Measurements from ENCODE around the gene FOSL2. TPM values are rescaled to one million over a fixed set of nuclear protein-coding genes. Genes with fewer than 3 reads are reported as not detected.

FOSL2 gene
- total and polyA plus RNA-seq, 2 experiments from 2014 or later: 0.60 to 4.3 TPM

DNA sequence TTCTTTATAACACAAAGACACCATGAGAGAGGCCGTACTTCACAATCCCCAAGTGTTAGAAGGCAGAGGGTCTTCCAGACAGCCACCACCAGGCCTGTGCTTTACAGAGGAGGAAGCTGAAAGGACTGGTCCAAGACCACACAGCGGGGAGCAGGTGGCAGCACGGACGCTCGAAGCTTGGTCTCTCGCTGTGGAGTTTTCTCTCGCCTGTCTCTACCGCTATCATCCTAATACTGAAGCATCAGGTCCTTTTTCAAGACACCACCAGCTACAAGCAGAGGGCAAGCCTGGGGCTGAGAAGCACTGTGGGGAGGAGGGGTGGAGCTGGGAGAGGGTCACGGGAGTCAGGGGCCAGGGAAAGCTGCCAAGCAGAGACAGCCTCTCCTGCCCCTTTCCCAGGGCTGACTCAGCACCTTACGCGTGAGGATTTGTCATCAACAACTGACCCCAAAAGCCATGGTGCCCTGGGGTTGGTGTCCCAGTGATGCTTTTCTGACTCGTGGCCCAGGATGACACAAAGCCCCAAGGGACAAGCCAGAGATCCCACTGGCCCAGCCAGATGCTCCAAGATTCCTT is 31.9 kb upstream of the FOSL2 start:
- Mint-ChIP-seq H3K9me3 (no peaks in the 10 kb centered on the region), H3K27me3 (ENCODE audit: insufficient read depth, low read depth, poor library complexity) (peaks cover 8% of the 10 kb centered on the region), H3K4me1 (peaks cover 14% of the 10 kb centered on the region), H3K4me3 (no peak overlapping the region), H3K27ac (no peak overlapping the region), H3K36me3 (ENCODE audit: low read depth) (no peaks in the 10 kb centered on the region)
- no peak overlapping the region for H3K4me3 ChIP-seq
- no peaks in the 10 kb centered on the region for H3K4me1 ChIP-seq (ENCODE audit: insufficient read depth)
- TF ChIP-seq POLR2AphosphoS5 (IDR thresholded peaks at IDR 0.05; ENCODE audit: low read depth) (no peak), ZNF114 (CRISPR knock-in tag; IDR thresholded peaks at IDR 0.05) (no peak), NANOG (IDR thresholded peaks at IDR 0.05; ENCODE audit: borderline replicate concordance) (no peak), CREB1 (CRISPR knock-in tag; IDR thresholded peaks at IDR 0.05; ENCODE audit: low read depth) (no peak), ZNF331 (CRISPR knock-in tag; IDR thresholded peaks at IDR 0.05; ENCODE audit: low read depth) (no peak), STAT1 (IDR thresholded peaks at IDR 0.05; ENCODE audit: unreplicated experiment) (no peak), EZH2phosphoT487 (IDR thresholded peaks at IDR 0.05; ENCODE audit: unreplicated experiment) (no peak), EZH2 (IDR thresholded peaks at IDR 0.05; ENCODE audit: low read depth, unreplicated experiment) (no peak), JUNB (IDR thresholded peaks at IDR 0.05; ENCODE audit: unreplicated experiment) (no peak)
- TF ChIP-seq, protein P1, sequence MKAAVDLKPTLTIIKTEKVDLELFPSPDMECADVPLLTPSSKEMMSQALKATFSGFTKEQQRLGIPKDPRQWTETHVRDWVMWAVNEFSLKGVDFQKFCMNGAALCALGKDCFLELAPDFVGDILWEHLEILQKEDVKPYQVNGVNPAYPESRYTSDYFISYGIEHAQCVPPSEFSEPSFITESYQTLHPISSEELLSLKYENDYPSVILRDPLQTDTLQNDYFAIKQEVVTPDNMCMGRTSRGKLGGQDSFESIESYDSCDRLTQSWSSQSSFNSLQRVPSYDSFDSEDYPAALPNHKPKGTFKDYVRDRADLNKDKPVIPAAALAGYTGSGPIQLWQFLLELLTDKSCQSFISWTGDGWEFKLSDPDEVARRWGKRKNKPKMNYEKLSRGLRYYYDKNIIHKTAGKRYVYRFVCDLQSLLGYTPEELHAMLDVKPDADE (IDR thresholded peaks at IDR 0.05): no peak
- TF ChIP-seq, protein P2, sequence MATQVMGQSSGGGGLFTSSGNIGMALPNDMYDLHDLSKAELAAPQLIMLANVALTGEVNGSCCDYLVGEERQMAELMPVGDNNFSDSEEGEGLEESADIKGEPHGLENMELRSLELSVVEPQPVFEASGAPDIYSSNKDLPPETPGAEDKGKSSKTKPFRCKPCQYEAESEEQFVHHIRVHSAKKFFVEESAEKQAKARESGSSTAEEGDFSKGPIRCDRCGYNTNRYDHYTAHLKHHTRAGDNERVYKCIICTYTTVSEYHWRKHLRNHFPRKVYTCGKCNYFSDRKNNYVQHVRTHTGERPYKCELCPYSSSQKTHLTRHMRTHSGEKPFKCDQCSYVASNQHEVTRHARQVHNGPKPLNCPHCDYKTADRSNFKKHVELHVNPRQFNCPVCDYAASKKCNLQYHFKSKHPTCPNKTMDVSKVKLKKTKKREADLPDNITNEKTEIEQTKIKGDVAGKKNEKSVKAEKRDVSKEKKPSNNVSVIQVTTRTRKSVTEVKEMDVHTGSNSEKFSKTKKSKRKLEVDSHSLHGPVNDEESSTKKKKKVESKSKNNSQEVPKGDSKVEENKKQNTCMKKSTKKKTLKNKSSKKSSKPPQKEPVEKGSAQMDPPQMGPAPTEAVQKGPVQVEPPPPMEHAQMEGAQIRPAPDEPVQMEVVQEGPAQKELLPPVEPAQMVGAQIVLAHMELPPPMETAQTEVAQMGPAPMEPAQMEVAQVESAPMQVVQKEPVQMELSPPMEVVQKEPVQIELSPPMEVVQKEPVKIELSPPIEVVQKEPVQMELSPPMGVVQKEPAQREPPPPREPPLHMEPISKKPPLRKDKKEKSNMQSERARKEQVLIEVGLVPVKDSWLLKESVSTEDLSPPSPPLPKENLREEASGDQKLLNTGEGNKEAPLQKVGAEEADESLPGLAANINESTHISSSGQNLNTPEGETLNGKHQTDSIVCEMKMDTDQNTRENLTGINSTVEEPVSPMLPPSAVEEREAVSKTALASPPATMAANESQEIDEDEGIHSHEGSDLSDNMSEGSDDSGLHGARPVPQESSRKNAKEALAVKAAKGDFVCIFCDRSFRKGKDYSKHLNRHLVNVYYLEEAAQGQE (IDR thresholded peaks at IDR 0.05; ENCODE audit: unreplicated experiment): no peak
- TF ChIP-seq, protein P3, sequence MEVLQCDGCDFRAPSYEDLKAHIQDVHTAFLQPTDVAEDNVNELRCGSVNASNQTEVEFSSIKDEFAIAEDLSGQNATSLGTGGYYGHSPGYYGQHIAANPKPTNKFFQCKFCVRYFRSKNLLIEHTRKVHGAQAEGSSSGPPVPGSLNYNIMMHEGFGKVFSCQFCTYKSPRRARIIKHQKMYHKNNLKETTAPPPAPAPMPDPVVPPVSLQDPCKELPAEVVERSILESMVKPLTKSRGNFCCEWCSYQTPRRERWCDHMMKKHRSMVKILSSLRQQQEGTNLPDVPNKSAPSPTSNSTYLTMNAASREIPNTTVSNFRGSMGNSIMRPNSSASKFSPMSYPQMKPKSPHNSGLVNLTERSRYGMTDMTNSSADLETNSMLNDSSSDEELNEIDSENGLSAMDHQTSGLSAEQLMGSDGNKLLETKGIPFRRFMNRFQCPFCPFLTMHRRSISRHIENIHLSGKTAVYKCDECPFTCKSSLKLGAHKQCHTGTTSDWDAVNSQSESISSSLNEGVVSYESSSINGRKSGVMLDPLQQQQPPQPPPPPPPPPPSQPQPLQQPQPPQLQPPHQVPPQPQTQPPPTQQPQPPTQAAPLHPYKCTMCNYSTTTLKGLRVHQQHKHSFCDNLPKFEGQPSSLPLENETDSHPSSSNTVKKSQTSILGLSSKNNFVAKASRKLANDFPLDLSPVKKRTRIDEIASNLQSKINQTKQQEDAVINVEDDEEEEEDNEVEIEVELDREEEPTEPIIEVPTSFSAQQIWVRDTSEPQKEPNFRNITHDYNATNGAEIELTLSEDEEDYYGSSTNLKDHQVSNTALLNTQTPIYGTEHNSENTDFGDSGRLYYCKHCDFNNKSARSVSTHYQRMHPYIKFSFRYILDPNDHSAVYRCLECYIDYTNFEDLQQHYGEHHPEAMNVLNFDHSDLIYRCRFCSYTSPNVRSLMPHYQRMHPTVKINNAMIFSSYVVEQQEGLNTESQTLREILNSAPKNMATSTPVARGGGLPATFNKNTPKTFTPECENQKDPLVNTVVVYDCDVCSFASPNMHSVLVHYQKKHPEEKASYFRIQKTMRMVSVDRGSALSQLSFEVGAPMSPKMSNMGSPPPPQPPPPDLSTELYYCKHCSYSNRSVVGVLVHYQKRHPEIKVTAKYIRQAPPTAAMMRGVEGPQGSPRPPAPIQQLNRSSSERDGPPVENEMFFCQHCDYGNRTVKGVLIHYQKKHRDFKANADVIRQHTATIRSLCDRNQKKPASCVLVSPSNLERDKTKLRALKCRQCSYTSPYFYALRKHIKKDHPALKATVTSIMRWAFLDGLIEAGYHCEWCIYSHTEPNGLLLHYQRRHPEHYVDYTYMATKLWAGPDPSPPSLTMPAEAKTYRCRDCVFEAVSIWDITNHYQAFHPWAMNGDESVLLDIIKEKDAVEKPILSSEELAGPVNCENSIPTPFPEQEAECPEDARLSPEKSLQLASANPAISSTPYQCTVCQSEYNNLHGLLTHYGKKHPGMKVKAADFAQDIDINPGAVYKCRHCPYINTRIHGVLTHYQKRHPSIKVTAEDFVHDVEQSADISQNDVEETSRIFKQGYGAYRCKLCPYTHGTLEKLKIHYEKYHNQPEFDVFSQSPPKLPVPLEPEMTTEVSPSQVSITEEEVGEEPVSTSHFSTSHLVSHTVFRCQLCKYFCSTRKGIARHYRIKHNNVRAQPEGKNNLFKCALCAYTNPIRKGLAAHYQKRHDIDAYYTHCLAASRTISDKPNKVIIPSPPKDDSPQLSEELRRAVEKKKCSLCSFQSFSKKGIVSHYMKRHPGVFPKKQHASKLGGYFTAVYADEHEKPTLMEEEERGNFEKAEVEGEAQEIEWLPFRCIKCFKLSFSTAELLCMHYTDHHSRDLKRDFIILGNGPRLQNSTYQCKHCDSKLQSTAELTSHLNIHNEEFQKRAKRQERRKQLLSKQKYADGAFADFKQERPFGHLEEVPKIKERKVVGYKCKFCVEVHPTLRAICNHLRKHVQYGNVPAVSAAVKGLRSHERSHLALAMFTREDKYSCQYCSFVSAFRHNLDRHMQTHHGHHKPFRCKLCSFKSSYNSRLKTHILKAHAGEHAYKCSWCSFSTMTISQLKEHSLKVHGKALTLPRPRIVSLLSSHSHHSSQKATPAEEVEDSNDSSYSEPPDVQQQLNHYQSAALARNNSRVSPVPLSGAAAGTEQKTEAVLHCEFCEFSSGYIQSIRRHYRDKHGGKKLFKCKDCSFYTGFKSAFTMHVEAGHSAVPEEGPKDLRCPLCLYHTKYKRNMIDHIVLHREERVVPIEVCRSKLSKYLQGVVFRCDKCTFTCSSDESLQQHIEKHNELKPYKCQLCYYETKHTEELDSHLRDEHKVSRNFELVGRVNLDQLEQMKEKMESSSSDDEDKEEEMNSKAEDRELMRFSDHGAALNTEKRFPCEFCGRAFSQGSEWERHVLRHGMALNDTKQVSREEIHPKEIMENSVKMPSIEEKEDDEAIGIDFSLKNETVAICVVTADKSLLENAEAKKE (CRISPR knock-in tag; IDR thresholded peaks at IDR 0.05): no peak
- TF ChIP-seq, protein P4, sequence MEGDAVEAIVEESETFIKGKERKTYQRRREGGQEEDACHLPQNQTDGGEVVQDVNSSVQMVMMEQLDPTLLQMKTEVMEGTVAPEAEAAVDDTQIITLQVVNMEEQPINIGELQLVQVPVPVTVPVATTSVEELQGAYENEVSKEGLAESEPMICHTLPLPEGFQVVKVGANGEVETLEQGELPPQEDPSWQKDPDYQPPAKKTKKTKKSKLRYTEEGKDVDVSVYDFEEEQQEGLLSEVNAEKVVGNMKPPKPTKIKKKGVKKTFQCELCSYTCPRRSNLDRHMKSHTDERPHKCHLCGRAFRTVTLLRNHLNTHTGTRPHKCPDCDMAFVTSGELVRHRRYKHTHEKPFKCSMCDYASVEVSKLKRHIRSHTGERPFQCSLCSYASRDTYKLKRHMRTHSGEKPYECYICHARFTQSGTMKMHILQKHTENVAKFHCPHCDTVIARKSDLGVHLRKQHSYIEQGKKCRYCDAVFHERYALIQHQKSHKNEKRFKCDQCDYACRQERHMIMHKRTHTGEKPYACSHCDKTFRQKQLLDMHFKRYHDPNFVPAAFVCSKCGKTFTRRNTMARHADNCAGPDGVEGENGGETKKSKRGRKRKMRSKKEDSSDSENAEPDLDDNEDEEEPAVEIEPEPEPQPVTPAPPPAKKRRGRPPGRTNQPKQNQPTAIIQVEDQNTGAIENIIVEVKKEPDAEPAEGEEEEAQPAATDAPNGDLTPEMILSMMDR (conservative IDR thresholded peaks at IDR 0.05; ENCODE audit: low read depth in 2 of 2): no peak
- H4K20me1 ChIP-seq (replicated peaks; ENCODE audit: insufficient read depth): no peaks in the 10 kb centered on the region
- H3K36me3 ChIP-seq (ENCODE audit: insufficient read depth): no peaks in the 10 kb centered on the region
- H3K27ac ChIP-seq (ENCODE audit: low read depth): no peak overlapping the region
- ATAC-seq: no peak
- no peak for DNase-seq (ENCODE audit: low spot score)
- peak overlapping the region; percentile 28; the same call in 1 of the 2 replicates for H2AFZ ChIP-seq
- no peak overlapping the region for H3K4me2 ChIP-seq
- H3K9me2 ChIP-seq (ENCODE audit: insufficient read depth): no peaks in the 10 kb centered on the region
- no peaks in the 10 kb centered on the region for H3F3A ChIP-seq (replicated peaks; ENCODE audit: low read depth)
- no peaks in the 10 kb centered on the region for H3K27me3 ChIP-seq (ENCODE audit: insufficient read depth)
- no peaks in the 10 kb centered on the region for H3K79me2 ChIP-seq (replicated peaks; ENCODE audit: insufficient read depth)
